Dermis blood vessel endothelial cell (primary cell): Measurements from ENCODE around the gene GALNT10. TPM values are rescaled to one million over a fixed set of nuclear protein-coding genes. Genes with fewer than 3 reads are reported as not detected.

Experiments
- DNase-seq: peaks from one replicate; pipeline ENCODE4 v3.0.0; 2010
- total RNA-seq: library from RNA; depleted of rRNA; stranded (reverse); fragments of >200 nt; gene quantifications from 2 replicates; pipeline ENCODE4 v1.2.3, GENCODE V29; 2014

Gene GALNT10
- total RNA-seq, 1 donor from 2014 or later, result 38.8 TPM

DNA sequence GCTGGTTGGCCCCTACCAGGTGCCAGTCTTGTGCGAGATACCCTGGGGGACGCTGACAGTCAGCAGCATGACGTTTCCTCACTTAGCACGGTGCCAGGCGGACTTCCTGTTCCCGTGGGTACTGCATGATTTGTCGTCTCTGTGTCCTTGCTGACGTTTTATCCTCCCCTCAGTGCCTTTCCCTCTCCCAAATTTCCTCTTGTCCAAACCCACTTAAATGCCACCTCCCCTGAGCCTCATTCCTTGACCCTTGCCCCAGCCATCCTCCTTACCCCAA is 194.6 kb downstream of the GALNT10 start:
- DNase-seq, result peak; percentile 41

DNA sequence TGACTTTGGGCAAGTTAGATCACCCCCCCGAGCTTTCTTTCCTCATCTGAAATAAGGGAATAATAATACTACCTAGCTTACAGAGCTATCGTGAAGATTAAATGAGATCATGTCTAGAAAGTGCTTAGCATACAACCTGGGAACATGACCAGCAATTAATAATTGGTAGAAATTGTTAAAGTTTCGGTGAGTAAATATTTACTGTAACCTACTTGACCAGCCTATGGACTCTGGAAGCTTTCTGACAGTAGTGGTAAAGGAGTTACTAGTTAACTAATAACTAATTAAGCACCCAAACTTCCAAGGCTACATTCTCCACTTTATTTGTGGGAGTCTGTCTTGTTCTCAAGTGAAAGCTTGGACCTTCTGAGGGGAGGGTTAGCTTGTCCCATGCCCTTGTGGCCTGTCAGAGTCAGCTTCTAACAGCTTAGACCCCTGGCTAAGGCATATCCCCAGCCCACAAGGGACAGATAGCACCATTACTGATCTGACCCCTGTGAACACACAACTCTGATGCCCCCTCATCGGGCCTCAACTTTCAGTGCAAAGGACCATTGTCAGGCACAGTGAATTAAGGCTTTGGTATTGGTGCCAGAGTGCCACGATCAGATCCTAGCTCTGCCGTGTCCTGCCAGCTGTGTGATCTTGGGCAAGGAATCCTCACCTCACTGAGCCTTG is 196.6 kb downstream of the GALNT10 start:
- no peak for DNase-seq

DNA sequence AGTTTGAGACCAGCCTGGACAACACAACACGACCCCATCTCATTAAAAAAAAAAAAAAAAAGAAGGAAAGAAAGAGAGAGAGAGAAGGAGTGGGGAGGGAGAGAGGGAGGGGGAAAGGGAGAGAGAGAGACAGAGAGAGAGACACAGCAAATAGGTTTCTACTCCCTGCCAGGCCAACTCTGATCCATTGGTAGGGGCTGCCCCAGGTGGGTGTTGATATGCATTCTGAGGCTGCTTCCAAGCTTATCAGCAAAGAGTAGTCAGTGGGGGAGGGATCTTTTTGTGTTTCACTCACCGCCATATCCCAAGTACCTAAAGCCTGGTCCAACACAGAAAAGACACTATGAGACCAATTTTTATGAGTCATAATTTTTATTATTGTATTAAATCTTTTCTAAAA is 198.3 kb downstream of the GALNT10 start:
- DNase-seq, result no peak

DNA sequence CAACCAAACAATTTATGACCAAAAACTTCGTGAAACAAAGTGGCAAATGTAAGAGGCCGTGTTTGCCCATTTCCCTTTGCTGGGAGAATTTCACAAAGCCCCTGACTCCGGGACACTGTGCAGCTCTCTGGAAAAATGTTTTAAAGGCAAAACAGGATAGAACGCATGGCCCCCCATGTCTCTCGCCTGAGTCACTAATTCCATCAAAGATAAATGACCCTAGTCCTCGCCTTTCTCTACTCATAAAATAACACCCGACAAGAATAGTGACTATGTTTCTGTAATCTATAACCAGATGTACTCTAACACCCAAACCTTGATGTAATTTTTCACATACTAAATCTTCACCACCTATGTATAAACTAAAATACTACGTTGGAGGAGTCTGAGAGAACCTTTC is 199.6 kb downstream of the GALNT10 start:
- peak; percentile 57 for DNase-seq

DNA sequence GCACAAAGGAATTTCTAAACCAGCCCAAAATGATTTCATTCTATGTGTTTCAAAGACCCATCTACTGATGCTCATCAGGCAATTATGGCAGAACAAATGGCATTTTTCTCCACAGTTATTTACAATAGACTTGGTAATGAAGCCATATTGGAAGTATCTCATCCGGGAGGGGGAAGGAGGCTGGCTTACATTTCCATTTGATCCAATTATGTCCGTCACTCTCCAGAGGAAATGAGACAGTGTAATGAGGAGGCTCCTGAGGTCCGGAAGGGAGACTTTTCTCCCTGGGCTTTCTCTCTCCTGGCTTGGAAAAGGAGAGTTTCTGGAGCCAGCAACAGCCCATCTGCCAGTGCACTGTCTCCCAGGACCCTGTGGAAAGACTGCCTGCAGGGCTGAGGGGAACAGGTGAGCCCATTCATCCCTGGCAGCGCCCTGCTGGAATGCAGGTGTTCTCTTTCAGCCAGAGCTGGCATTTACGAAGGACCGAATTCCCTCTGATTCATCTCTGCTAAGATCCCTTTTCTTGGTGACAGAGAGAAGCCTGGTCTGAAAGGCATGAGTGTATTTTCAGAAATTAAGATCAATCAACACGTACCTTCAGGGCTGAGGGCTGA is 200.3 kb downstream of the GALNT10 start:
- DNase-seq, result peak; percentile 53

DNA sequence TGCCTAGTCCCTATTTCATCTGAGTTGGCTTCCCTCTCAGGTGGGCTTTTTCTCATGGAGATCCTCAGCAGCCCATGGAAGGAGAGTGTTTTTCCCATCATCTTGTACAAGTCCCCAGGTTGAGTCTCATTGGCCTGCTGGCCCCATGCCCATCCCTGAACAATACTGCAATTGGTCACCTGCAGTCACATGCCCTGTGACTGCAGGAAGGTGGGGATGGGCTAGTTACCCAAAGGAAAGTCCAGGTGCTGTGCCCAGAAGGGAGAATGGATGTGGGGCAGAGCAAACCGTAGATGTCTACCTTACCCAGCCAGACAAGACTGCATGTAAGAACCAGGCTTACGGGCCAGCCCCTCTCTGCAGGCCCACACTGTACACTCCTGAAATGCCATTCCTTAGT is 201.3 kb downstream of the GALNT10 start:
- no peak for DNase-seq

DNA sequence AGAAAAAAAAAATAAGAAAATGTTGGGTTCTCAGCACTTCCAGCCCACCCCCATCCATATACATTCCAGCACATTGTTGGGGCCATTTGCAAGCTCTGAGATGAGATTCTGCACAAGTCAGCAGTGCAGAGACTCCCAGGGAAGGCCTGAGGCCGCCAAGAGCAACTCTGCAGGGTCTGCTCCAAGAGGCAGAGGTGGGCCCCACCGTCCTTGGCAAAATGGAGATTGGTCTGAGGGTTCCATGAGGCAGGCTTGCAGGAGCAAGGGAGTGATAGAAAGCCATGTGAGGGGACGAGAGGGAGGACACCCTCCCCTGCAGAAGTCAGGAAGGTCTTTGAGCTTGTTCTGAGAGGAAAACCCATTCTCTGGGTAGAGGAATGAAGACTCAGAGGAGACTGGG is 203.3 kb downstream of the GALNT10 start:
- DNase-seq, result no peak

DNA sequence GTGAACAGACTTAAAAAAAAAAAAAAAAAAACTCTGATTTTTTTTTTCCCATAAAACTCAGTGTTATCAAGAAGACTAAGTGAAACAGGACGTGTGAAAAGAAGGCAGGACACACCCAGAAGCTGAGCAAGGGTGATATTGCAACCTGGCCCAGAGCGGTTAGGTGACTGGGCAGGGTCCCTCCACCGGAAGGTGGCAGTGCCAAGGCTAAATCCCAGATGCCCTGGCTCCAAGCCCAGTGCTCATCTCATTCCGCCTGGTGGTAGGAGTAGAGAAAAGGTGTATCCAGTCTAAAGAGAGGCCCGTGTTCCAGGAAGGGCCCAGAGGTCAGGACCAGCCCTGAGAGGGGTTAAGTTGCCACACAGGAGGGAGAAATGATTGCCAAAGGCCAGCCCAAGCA is 203.8 kb downstream of the GALNT10 start:
- no peak for DNase-seq

DNA sequence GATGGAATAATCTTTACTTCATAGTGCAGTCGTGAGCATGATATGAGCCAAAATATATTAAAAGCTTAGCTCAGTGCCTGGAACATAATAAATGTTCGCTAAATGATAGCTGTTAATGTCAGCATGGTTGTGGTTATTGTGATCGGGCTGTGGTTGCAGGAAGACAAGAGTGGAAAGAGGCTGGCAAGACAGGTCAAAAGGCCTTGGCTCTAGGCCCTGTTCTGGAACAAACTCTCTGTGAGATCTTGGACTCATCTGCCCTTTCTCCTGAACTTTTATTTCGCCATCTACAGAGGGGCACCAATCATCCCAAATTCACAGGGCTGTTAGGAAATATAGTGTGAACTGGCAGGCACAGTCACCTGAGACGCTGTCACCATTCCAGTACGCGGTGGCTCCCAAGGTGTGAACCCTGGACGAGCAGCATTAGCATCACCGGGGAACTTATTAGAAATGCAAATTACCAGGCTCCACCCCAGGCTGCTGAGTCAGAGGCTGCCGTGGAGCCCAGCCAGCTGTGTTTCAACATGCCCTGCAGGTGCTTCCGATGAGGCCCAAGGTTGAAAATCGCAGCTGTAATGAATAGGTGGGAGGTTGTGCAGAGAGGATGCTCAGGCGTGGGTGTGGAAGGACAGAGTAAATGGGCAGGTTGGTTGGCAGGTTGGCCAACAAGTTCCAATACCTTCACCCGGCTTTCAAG is 205.0 kb downstream of the GALNT10 start:
- peak; percentile 60 for DNase-seq

DNA sequence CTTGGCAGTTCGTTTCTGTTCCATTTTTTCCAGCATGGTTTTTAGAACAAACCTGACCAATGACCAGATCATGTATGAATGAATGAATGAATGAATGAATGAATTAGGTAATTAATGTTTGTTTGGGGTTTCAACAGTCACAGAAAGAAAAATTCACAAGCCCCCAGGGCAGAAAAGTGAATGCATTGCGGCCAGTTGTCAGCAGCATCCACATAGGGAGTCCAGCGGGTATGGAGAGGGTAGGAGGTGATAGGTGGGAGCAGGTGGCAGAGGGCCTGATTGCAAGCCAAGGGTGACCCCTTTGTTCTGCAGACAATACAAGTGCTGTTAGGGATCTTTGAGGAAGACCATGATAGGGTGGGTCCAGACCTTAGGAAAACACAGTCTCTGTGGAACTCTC is 205.6 kb downstream of the GALNT10 start:
- DNase-seq, result no peak

DNA sequence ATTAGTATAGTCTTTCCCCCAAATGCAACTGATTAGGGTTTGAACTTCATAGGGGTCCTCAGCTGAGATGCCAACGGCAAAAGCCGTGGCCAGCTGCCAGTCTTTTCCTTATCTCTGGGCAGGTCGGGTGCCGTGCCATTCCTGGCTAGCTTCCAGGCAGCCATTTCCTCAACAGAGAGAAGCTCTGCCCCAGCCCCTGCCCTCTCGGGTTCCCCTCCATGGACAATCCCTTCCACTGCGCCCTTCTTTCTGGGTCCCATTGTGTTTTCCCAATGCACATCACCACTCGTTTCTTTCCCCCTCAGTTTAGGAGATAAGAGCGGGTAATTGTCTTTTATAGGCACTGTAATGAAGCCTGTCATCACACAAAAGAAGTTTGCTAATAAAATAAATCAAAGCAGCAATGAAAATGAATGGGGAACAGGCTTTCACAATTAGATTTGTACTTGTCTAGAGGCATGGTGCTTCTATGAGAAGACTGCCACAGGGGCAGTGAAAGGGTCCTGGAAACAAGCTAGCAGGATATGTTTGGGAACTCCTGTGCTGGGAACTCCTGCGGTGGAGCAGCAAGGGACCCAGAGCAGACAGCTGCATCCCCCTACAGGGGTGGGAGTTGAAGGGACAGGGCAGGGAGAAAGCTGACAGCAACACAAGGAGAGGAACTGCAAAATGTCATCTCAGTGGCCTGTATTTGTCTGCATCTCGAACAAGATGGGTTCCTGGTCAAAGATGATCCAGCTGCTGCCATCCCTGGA is 207.3 kb downstream of the GALNT10 start:
- DNase-seq, result peak; percentile 65

DNA sequence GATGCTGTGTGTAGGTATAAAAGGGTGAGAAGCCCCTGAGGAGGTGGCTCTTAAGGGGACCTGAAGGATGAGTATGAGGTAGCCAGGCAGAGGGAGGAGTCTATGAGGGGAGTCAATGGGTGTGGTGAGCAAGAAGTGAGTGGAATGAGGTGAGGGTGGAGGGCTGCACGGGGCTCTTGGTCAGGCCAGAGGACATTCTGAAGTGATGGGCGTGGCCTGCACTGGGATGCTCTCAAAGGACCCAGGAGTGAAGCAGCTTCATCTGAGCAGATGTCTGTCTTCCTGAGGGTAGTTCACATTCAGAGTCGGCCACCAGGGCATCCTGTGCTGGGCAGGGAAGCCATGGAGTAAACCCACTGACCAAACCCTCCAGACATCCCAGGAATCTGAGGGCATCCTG is 210.1 kb downstream of the GALNT10 start:
- DNase-seq, result no peak

DNA sequence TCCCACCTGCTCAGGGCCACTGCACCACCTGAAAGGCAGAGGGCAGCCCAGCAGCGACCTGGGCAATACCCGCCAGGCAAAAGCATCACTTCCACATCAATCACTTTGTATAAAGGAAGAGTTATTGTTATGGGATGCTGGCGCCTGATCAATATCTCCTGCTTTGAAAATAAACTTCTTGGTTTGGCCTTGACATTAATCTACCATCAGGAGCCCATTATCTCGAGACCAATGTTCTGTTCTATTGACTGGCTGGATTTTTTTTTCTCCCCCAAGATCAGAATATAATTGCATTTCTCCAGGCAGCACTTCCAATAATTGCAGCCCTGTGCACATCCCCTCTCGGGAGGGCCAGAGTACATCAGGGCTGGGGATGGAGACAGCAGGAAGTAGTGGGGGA is 210.8 kb downstream of the GALNT10 start:
- DNase-seq, result no peak

DNA sequence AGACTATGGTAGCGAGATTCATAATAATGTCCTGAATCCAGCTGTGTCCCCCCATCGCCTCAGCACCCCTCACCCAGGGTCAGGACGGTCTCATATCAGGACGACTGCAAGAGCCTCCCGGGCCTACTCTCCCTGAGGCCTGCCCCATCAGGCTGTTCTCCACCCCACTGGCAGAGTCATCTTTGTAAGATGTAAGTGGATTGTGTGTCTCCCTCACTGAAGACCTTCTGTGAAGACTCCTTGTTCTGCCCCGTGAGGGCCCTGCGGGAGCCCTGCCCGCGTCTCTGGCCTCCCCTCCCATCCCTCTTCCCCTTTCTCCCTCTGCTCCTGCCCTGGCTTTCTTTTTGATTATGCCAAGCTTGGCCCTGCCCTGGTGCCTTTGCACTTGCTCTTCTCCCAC is 211.4 kb downstream of the GALNT10 start:
- DNase-seq, result no peak

DNA sequence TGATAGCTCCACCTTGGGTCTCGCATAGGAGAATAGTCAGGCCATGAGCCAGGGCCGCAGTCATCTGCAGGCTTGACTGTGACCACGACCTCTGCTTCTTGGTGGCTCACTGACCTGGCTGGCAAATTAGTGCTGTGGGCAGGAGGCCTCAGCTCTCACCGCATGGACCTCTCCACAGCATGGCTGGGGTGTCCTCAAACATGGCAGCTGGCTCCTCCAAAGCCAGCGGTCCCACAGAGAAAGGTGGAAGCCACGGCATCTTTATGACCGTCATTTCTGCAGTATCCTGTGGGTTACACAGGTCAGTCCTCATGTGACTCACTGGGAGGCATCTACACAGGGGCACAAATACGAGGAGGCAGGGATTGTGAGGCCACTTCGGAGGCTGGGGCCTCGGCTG is 212.1 kb downstream of the GALNT10 start:
- DNase-seq, result no peak

DNA sequence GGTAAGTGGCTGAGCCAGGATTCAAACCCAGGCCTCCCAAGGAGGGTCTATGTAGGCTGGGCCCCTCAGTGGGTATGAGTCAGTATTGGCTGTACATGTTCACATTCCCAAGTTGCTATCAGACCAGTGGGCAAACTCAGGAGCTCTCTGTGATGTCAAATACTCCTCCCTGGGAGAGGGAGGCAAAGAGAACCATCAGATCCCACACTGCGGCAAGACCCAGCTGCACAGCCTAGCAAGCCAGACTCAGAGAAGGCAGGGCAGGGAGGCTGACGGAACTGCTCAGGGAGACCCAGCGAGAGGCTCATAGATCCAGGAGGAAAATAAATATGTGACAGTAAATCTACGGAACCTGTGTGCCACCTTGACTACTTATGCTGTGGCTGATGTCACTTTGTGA is 212.7 kb downstream of the GALNT10 start:
- no peak for DNase-seq

DNA sequence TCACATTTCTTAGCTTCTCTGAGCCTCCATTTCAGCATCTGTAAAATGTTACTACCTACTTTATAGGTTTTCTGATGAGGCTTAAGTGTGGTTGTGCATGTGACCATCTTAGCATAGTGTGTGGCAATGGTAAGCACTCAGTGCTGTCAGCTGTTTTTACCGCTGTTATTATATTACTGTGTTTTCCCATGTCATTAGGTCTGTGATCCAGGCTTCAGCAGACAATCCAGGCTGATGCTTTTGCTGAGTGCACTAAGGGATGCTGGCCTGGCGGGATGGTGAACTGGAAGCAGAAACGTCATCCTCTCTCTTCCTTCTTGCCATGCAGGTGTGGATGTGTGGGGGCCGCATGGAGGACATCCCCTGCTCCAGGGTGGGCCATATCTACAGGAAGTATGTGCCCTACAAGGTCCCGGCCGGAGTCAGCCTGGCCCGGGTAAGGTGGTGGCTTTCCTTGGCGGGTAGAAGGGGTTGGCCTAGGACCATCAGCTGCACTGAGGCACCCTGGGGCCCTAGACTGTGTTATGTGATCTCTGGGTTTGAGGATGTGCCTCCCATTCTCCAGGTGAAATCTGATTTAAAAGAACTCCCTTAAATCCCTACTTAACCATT is 213.3 kb downstream of the GALNT10 start:
- DNase-seq, result no peak

DNA sequence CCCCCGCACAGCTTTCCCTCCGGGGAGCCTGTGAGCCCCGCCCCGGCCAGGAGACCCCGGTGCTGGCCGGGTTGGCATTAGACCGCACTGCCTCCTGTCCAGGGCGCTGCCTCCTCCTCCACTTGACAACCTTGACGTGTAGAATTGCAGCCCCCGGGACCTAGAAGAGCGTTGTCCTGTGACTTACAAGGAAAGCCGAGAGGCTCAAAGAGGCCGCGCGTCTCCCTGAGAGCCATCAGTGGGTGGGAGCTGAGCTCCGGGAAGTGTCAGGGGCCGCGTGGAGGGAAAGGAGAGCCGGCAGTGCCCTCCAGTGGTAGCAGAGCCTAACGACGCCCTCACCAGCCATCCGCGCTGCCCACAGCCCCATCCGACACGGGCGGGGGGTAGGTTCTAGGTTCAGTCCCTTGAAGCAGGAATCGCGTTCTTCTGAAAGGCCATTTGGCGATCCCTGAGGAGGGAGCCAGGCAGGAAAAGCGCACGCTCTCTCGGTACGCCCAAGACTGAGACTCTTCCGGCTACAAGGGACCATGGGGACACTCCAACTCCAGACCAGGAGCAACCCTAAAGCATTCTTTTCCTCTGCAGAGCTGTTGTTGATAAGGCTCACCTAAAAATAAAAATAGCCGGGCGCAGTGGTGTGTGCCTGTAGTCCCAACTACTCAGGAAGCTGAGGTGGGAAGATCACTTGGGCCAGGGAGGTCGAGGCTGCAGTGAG is 214.7 kb downstream of the GALNT10 start:
- DNase-seq, result peak; percentile 87

DNA sequence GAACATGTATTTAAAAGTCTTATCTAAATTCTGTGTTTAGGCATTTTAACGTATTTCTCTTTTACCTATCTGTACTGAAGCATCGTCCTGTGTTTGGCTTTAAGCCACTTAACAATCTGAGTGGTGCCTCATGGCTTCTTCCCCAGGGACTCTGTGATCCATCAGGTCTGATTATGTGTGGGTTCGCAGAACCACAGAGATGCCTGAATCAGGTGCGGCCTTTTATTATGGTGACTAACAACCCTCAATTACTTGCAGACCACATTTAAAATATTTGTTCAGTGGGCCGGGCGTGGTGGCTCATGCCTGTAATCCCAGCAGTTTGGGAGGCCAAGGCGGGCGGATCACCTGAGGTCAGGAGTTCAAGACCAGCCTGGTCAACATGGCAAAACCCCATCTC is 215.7 kb downstream of the GALNT10 start:
- DNase-seq, result no peak

DNA sequence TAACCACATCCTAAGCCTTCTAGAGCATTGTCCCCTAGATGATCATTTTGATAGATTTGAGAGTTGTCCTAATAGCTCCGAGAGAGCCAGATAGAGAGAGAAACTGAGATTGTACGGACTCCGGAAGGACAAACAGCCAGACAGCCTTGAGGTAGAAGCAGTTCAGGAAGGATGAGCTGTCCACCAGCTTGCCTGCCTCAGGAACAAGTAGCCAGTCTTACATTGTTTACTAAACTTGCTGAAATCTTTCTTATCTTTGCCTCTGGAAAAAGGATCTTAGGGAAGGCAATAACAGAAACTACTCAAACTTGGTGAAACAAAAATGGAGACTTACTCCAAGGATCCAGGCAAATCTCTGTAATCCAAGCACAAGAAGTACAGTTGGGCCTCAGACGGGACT is 216.3 kb downstream of the GALNT10 start:
- no peak for DNase-seq

DNA sequence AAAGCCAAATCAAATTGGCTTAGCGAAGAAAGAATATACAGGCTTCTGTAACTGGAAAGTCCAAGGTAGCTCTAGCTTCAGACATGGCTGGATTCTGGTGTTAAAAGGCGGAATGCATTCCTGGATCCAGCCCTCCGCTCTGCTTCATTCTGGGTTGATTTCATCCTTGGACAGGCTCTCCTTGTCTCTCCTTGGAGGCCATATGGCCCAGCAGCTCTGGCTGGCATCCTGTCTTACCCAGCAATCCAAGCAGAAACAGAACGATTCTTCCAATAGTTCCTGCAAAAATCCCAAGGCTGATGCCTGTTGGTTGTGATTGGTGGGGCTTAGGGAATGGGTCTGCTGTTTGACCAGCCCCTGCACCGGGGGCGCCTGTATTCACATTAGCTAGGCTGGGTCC is 218.3 kb downstream of the GALNT10 start:
- DNase-seq, result no peak

DNA sequence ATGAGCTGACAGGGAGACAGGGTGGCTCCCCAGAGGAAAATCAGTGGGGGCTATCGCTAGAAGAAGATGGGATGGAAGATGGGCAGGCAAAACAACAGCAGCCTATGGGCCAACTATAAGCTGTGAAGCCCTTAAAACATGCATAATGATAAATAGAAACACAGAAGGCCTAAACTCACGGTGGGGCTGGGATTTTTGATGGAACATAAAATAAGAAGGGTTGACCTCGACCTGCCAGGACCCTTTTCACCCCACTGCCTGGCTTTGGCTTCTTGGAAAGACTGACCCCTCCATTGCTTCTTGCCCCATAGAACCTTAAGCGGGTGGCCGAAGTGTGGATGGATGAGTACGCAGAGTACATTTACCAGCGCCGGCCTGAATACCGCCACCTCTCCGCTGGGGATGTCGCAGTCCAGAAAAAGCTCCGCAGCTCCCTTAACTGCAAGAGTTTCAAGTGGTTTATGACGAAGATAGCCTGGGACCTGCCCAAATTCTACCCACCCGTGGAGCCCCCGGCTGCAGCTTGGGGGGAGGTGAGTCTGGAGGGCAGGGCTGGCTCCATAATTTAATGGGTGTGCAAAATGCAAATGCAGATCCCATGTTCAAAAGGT is 218.8 kb downstream of the GALNT10 start:
- no peak for DNase-seq
